Activated naive CD4-positive, alpha-beta T cell treated with anti-CD3 and anti-CD28 coated beads for 36 hours (primary cell): ENCODE data around the gene SDK1. TPM values are rescaled to one million over a fixed set of nuclear protein-coding genes. Genes with fewer than 3 reads are reported as not detected.

Experiments used
- CTCF ChIA-PET: fragments of 350-600 bp; sonication (Branson Sonifier 250); formaldehyde crosslinking; loops from one replicate; lab custom pipeline; 2021; ENCODE audit warnings: antibody characterized with exemption; lab: Charles Lee
- DNase-seq: peaks from one replicate; pipeline ENCODE4 v3.0.0-alpha.2; 2020
- H3K27ac Mint-ChIP-seq: one replicate; pipeline ENCODE4 v1.8.0; 2021; ENCODE audit warnings: mild to moderate bottlenecking, mixed read lengths
- H3K27me3 Mint-ChIP-seq: one replicate; pipeline ENCODE4 v1.8.0; 2021; ENCODE audit warnings: low read depth, mixed read lengths
- H3K36me3 Mint-ChIP-seq: one replicate; pipeline ENCODE4 v1.8.0; 2021; ENCODE audit warnings: low read depth, mixed read lengths
- H3K4me1 Mint-ChIP-seq: one replicate; pipeline ENCODE4 v1.8.0; 2021; ENCODE audit warnings: low read depth, mixed read lengths
- H3K4me3 Mint-ChIP-seq: one replicate; pipeline ENCODE4 v1.8.0; 2021; ENCODE audit warnings: mild to moderate bottlenecking, moderate library complexity, mixed read lengths
- H3K9me3 Mint-ChIP-seq: one replicate; pipeline ENCODE4 v1.8.0; 2021; ENCODE audit warnings: mixed read lengths
- intact Hi-C: fragments of 100-400 bp; cut with micrococcal nuclease; formaldehyde crosslinking; loops from one replicate; pipeline ENCODE4 v1.15.1; 2023
- total RNA-seq, 2 experiments: library from RNA; stranded (reverse); gene quantifications; one replicate each; pipeline ENCODE4 v1.2.3, GENCODE V29; 2021

Gene SDK1
- total RNA-seq, 2 experiments from 2014 or later, result 1.3 to 2.0 TPM

- H3K9me3 Mint-ChIP-seq, result no peaks in the 10 kb centered on the region
- H3K27me3 Mint-ChIP-seq, result no peaks in the 10 kb centered on the region
- H3K36me3 Mint-ChIP-seq, result no peaks in the 10 kb centered on the region
- no peak overlapping the region for H3K27ac Mint-ChIP-seq
- CTCF ChIA-PET, result interaction anchor here (1.1 kb wide), 1 partner anchor 92 kb away, joined by 3 read pairs; no protein-coding TSS in a partner anchor
- no peak overlapping the region for H3K4me3 Mint-ChIP-seq
- intact Hi-C loops, result no loop called here
- no peak for DNase-seq
- H3K4me1 Mint-ChIP-seq, result peaks cover 2% of the 10 kb centered on the region
Observed at GRCh38 chr7:4185721-4186512, 884.9 kb downstream of the SDK1 start.

- Mint-ChIP-seq H3K4me1 (peaks cover 2% of the 10 kb centered on the region), H3K36me3 (no peaks in the 10 kb centered on the region)
Observed at GRCh38 chr7:4186513-4186780, 885.4 kb downstream of the SDK1 start.

GRCh38 chr7:4188651-4189050, 887.6 kb downstream of the SDK1 start:
- H3K27ac Mint-ChIP-seq, result no peak overlapping the region
- no peak overlapping the region for H3K4me3 Mint-ChIP-seq
- intact Hi-C loops, result no loop called here
- DNase-seq, result no peak
- no peaks in the 10 kb centered on the region for H3K36me3 Mint-ChIP-seq
- H3K9me3 Mint-ChIP-seq, result no peaks in the 10 kb centered on the region
- CTCF ChIA-PET, result no interaction called here
- no peaks in the 10 kb centered on the region for H3K27me3 Mint-ChIP-seq
- H3K4me1 Mint-ChIP-seq, result peaks cover 2% of the 10 kb centered on the region

More at GRCh38 chr7:4186513-4186780, 885.4 kb downstream of the SDK1 start:
- DNase-seq, result no peak
- Mint-ChIP-seq H3K27ac (no peak overlapping the region), H3K4me3 (no peak overlapping the region), H3K9me3 (no peaks in the 10 kb centered on the region), H3K27me3 (no peaks in the 10 kb centered on the region)
- CTCF ChIA-PET, result no interaction called here
- intact Hi-C loops, result no loop called here

GRCh38 chr7:4189131-4189570, 888.1 kb downstream of the SDK1 start:
- CTCF ChIA-PET, result no interaction called here

GRCh38 chr7:4190010-4190981, 889.2 kb downstream of the SDK1 start:
- DNase-seq, result no peak
- Mint-ChIP-seq H3K9me3 (no peaks in the 10 kb centered on the region), H3K27me3 (no peaks in the 10 kb centered on the region), H3K4me1 (peaks cover 2% of the 10 kb centered on the region), H3K36me3 (no peaks in the 10 kb centered on the region), H3K4me3 (no peak overlapping the region), H3K27ac (no peak overlapping the region)
- CTCF ChIA-PET, result no interaction called here
- intact Hi-C loops, result no loop called here

More at GRCh38 chr7:4189131-4189570, 888.1 kb downstream of the SDK1 start:
- Mint-ChIP-seq H3K9me3 (no peaks in the 10 kb centered on the region), H3K27me3 (no peaks in the 10 kb centered on the region), H3K36me3 (no peaks in the 10 kb centered on the region), H3K4me1 (peaks cover 2% of the 10 kb centered on the region), H3K27ac (no peak overlapping the region), H3K4me3 (no peak overlapping the region)
- no peak for DNase-seq
- intact Hi-C loops, result no loop called here

GRCh38 chr7:4191046-4191445, 890.0 kb downstream of the SDK1 start:
- no peaks in the 10 kb centered on the region for H3K9me3 Mint-ChIP-seq
- H3K36me3 Mint-ChIP-seq, result no peaks in the 10 kb centered on the region
- no peaks in the 10 kb centered on the region for H3K4me1 Mint-ChIP-seq
- no peak overlapping the region for H3K27ac Mint-ChIP-seq
- CTCF ChIA-PET, result no interaction called here
- no peak overlapping the region for H3K4me3 Mint-ChIP-seq
- no peaks in the 10 kb centered on the region for H3K27me3 Mint-ChIP-seq
- DNase-seq, result no peak
- intact Hi-C loops, result no loop called here

GRCh38 chr7:4191525-4191924, 890.5 kb downstream of the SDK1 start:
- no peak for DNase-seq
- intact Hi-C loops, result no loop called here
- Mint-ChIP-seq H3K4me1 (no peaks in the 10 kb centered on the region), H3K36me3 (no peaks in the 10 kb centered on the region), H3K27me3 (no peaks in the 10 kb centered on the region), H3K9me3 (no peaks in the 10 kb centered on the region), H3K27ac (no peak overlapping the region), H3K4me3 (no peak overlapping the region)
- CTCF ChIA-PET, result no interaction called here

- CTCF ChIA-PET, result no interaction called here
- intact Hi-C loops, result no loop called here
- Mint-ChIP-seq H3K4me1 (no peaks in the 10 kb centered on the region), H3K27me3 (no peaks in the 10 kb centered on the region), H3K4me3 (no peak overlapping the region), H3K27ac (no peak overlapping the region), H3K36me3 (no peaks in the 10 kb centered on the region), H3K9me3 (no peaks in the 10 kb centered on the region)
- no peak for DNase-seq
Observed at GRCh38 chr7:4195660-4196059, 894.6 kb downstream of the SDK1 start.

- Mint-ChIP-seq H3K36me3 (no peaks in the 10 kb centered on the region), H3K27me3 (no peaks in the 10 kb centered on the region), H3K4me3 (no peak overlapping the region), H3K9me3 (no peaks in the 10 kb centered on the region), H3K27ac (no peak overlapping the region), H3K4me1 (no peaks in the 10 kb centered on the region)
- intact Hi-C loops, result no loop called here
- no peak for DNase-seq
- CTCF ChIA-PET, result no interaction called here
Observed at GRCh38 chr7:4196121-4196819, 895.2 kb downstream of the SDK1 start.

- CTCF ChIA-PET, result no interaction called here
- no peaks in the 10 kb centered on the region for H3K27me3 Mint-ChIP-seq
- DNase-seq, result no peak
- H3K27ac Mint-ChIP-seq, result no peak overlapping the region
- H3K4me3 Mint-ChIP-seq, result no peak overlapping the region
- no peaks in the 10 kb centered on the region for H3K9me3 Mint-ChIP-seq
- H3K4me1 Mint-ChIP-seq, result no peaks in the 10 kb centered on the region
- intact Hi-C loops, result no loop called here
- H3K36me3 Mint-ChIP-seq, result no peaks in the 10 kb centered on the region
Observed at GRCh38 chr7:4198301-4198700, 897.2 kb downstream of the SDK1 start.

- Mint-ChIP-seq H3K4me1 (no peaks in the 10 kb centered on the region), H3K4me3 (no peak overlapping the region), H3K9me3 (no peaks in the 10 kb centered on the region), H3K27ac (no peak overlapping the region), H3K36me3 (no peaks in the 10 kb centered on the region), H3K27me3 (no peaks in the 10 kb centered on the region)
- CTCF ChIA-PET, result no interaction called here
- no peak for DNase-seq
- intact Hi-C loops, result no loop called here
Observed at GRCh38 chr7:4200546-4201094, 899.6 kb downstream of the SDK1 start.

- Mint-ChIP-seq H3K27me3 (no peaks in the 10 kb centered on the region), H3K4me1 (no peaks in the 10 kb centered on the region), H3K36me3 (no peaks in the 10 kb centered on the region), H3K27ac (no peak overlapping the region), H3K9me3 (no peaks in the 10 kb centered on the region), H3K4me3 (no peak overlapping the region)
- no peak for DNase-seq
- intact Hi-C loops, result no loop called here
- CTCF ChIA-PET, result no interaction called here
Observed at GRCh38 chr7:4201566-4201965, 900.5 kb downstream of the SDK1 start.
